Neuronal stem cell (in vitro differentiated cells): ENCODE results near the gene CCNYL1. TPM values are rescaled to one million over a fixed set of nuclear protein-coding genes. Genes with fewer than 3 reads are reported as not detected.

ENCODE experiments used
- DNase-seq: peaks from one replicate; pipeline ENCODE4 v3.0.0-alpha.2; 2013; ENCODE audit warnings: low spot score
- H2AFZ ChIP-seq: one replicate; pipeline ENCODE4 v1.6.1; 2013; ENCODE audit warnings: mild to moderate bottlenecking, low read length, inconsistent platforms
- H2AK5ac ChIP-seq: 2 replicates; pipeline ENCODE4 v1.6.1; 2013; ENCODE audit warnings: low read depth, mild to moderate bottlenecking, inconsistent platforms, low read length, moderate library complexity, mixed read lengths
- H2BK120ac ChIP-seq: 2 replicates; pipeline ENCODE4 v1.6.1; 2013; ENCODE audit warnings: low read depth, mild to moderate bottlenecking, inconsistent platforms, low read length, moderate library complexity, mixed read lengths
- H2BK12ac ChIP-seq: one replicate; pipeline ENCODE4 v1.6.1; 2013; ENCODE audit warnings: low read length, inconsistent platforms
- H2BK15ac ChIP-seq: 2 replicates; pipeline ENCODE4 v1.6.1; 2013; ENCODE audit warnings: mild to moderate bottlenecking, low read length, inconsistent platforms, mixed read lengths
- H2BK5ac ChIP-seq: one replicate; pipeline ENCODE4 v1.6.1; 2013; ENCODE audit warnings: inconsistent platforms, mild to moderate bottlenecking, low read length, moderate library complexity
- H3K14ac ChIP-seq: one replicate; pipeline ENCODE4 v1.6.1; 2013; ENCODE audit warnings: low read length, inconsistent platforms
- H3K18ac ChIP-seq: 2 replicates; pipeline ENCODE4 v1.6.1; 2013; ENCODE audit warnings: low read length, inconsistent platforms
- H3K23ac ChIP-seq: 2 replicates; pipeline ENCODE4 v1.6.1; 2013; ENCODE audit warnings: low read depth, mild to moderate bottlenecking, mixed read lengths, low read length, inconsistent platforms; ENCODE audit not compliant: poor library complexity
- H3K27ac ChIP-seq: replicated peaks from 3 replicates; pipeline ENCODE4 v1.5.1; 2013; ENCODE audit warnings: low read length, inconsistent platforms
- H3K27me3 ChIP-seq, 3 experiments: 2 replicates each; pipeline ENCODE4 v1.6.1; 2013; ENCODE audit warnings: low read length in 3 of 3, mild to moderate bottlenecking in 2 of 3, inconsistent platforms in 1 of 3, low read depth in 1 of 3, mixed read lengths in 1 of 3, moderate library complexity in 1 of 3; ENCODE audit not compliant: control insufficient read depth in 3 of 3, insufficient read depth in 3 of 3
- H3K36me3 ChIP-seq, 2 donors: replicated peaks in 1 of 2; 2 replicates each; pipeline ENCODE4 v1.6.1; 2013; ENCODE audit warnings: low read length in 2 of 2; ENCODE audit not compliant: control insufficient read depth in 2 of 2, insufficient read depth in 2 of 2
- H3K4ac ChIP-seq: 2 replicates; pipeline ENCODE4 v1.6.1; 2013; ENCODE audit warnings: inconsistent platforms, mild to moderate bottlenecking, low read length, moderate library complexity
- H3K4me1 ChIP-seq, 2 donors: 1 replicate in 1 of 2; 2 replicates in 1 of 2; pipeline ENCODE4 v1.6.1; 2013; ENCODE audit warnings: low read length in 2 of 2, low read depth in 1 of 2; ENCODE audit not compliant: control insufficient read depth in 2 of 2, insufficient read depth in 1 of 2
- H3K4me2 ChIP-seq: one replicate; pipeline ENCODE4 v1.6.1; 2013; ENCODE audit warnings: mild to moderate bottlenecking, low read length, inconsistent platforms; ENCODE audit not compliant: insufficient read depth, poor library complexity, severe bottlenecking
- H3K4me3 ChIP-seq, 2 donors: 2 replicates each; pipeline ENCODE4 v1.5.1; 2013; ENCODE audit warnings: low read length in 2 of 2, mild to moderate bottlenecking in 2 of 2, inconsistent platforms in 1 of 2, moderate library complexity in 1 of 2
- H3K79me1 ChIP-seq: one replicate; pipeline ENCODE4 v1.6.1; 2013; ENCODE audit warnings: low read depth, mild to moderate bottlenecking, inconsistent platforms, low read length, moderate library complexity
- H3K9ac ChIP-seq: one replicate; pipeline ENCODE4 v1.6.1; 2013; ENCODE audit warnings: mild to moderate bottlenecking, low read depth, low read length, inconsistent platforms; ENCODE audit not compliant: poor library complexity
- H3K9me3 ChIP-seq, 2 donors: replicated peaks in 1 of 2; 2 replicates each; pipeline versions ENCODE3 to v1.6.1; 2013; ENCODE audit warnings: low read length in 2 of 2, mild to moderate bottlenecking in 2 of 2, inconsistent platforms in 1 of 2, low read depth in 1 of 2, mixed read lengths in 1 of 2, moderate library complexity in 1 of 2; ENCODE audit not compliant: control insufficient read depth in 2 of 2, insufficient read depth in 1 of 2
- H4K8ac ChIP-seq: one replicate; pipeline ENCODE4 v1.6.1; 2013; ENCODE audit warnings: low read depth, mild to moderate bottlenecking, inconsistent platforms, low read length, moderate library complexity
- H4K91ac ChIP-seq: one replicate; pipeline ENCODE4 v1.6.1; 2013; ENCODE audit warnings: low read length, low read depth, mild to moderate bottlenecking, inconsistent platforms; ENCODE audit not compliant: poor library complexity
- WGBS, 2 donors: extraction: QIAGEN DNeasy Blood & Tissue Kit; methylation state at CpG; one replicate each; pipeline ENCODE4 v1.1.7; 2013; ENCODE audit warnings: missing lambda C conversion rate in 2 of 2, mixed read lengths in 1 of 2; ENCODE audit not compliant: insufficient read length in 2 of 2, insufficient replicate concordance in 1 of 2; ENCODE audit errors: extremely low coverage in 2 of 2; 5-methylcytosine and 5-hydroxymethylcytosine counted together
- polyA plus RNA-seq, 2 experiments: library from polyadenylated mRNA; stranded (reverse); fragments of 200-250 nt; gene quantifications; one replicate each; pipeline ENCODE4 v1.2.3, GENCODE V29; 2013

The CCNYL1 gene
- 24.1 TPM for polyA plus RNA-seq (2013, experiment 1 of 2)
- polyA plus RNA-seq (2013, experiment 2 of 2), result 23.5 TPM

- Histone ChIP-seq H2BK5ac (peak within 1 kb of the TSS; percentile 90), H2BK15ac (peak within 1 kb of the TSS; percentile 67), H3K23ac (peak within 1 kb of the TSS; percentile 73), H2AK5ac (peak within 1 kb of the TSS; percentile 96), H3K4me3 (peak within 1 kb of the TSS; percentile 91 to 100), H2BK12ac (peak within 1 kb of the TSS; percentile 58), H3K27ac (peak within 1 kb of the TSS; percentile 88), H3K9me3 (no peaks in the 10 kb centered on the region), H3K4ac (no peak within 1 kb of the TSS), H3K27me3 (no peaks in the 10 kb centered on the region), H3K18ac (peak within 1 kb of the TSS; percentile 98), H2AFZ (peak within 1 kb of the TSS; percentile 94), H3K4me1 (peaks cover 0 to 4% of the 10 kb centered on the region in 2 donors), H4K91ac (no peak within 1 kb of the TSS), H4K8ac (no peak within 1 kb of the TSS), H3K14ac (peak within 1 kb of the TSS; percentile 89), H3K4me2 (peak within 1 kb of the TSS; percentile 69), H3K36me3 (peaks cover 0 to 4% of the 10 kb centered on the region in 2 donors), H2BK120ac (no peak within 1 kb of the TSS), H3K9ac (peak within 1 kb of the TSS; percentile 98), H3K79me1 (peaks cover 6% of the 10 kb centered on the region)
- DNase-seq, result peak; percentile 98
- no CpG with 5 or more reads among the region's 60 CpGs for WGBS, 2 donors
These were observed at the start of gene CCNYL1 for GRCh38 chr2:207710814-207711740. TSS of gene CCNYL1 (plus strand) at chr2:207711640. CDS start at chr2:207711897, 257 bp downstream.

GRCh38 chr2:207662203-207662602 lies 49.2 kb upstream of the CCNYL1 start:
- H3K23ac ChIP-seq, result no peak overlapping the region
- no peak overlapping the region for H3K18ac ChIP-seq
- H4K8ac ChIP-seq, result no peak overlapping the region
- H2BK5ac ChIP-seq, result no peak overlapping the region
- no peak overlapping the region for H3K4me3 ChIP-seq
- H2BK120ac ChIP-seq, result no peak overlapping the region
- H2BK12ac ChIP-seq, result no peak overlapping the region
- no peak overlapping the region for H3K4ac ChIP-seq
- no peak overlapping the region for H3K9ac ChIP-seq
- no peak overlapping the region for H2AFZ ChIP-seq
- H4K91ac ChIP-seq, result no peak overlapping the region
- no peak overlapping the region for H2AK5ac ChIP-seq
- no peak overlapping the region for H3K14ac ChIP-seq
- no peak for DNase-seq
- H3K27me3 ChIP-seq, result peaks cover 0 to 4% (median 0%) of the 10 kb centered on the region in 3 experiments
- WGBS, 2 donors, result no CpG with 5 or more reads among the region's 2 CpGs
- no peak overlapping the region for H3K4me2 ChIP-seq
- H3K4me1 ChIP-seq, result peaks cover 0 to 3% of the 10 kb centered on the region in 2 donors
- no peaks in the 10 kb centered on the region for H3K9me3 ChIP-seq
- H2BK15ac ChIP-seq, result no peak overlapping the region
- H3K79me1 ChIP-seq, result no peaks in the 10 kb centered on the region
- no peak overlapping the region for H3K27ac ChIP-seq
- H3K36me3 ChIP-seq, result no peaks in the 10 kb centered on the region

GRCh38 chr2:207663870-207664545 lies 47.4 kb upstream of the CCNYL1 start:
- H2AFZ ChIP-seq, result no peak overlapping the region
- no peak overlapping the region for H3K18ac ChIP-seq
- no peak overlapping the region for H3K9ac ChIP-seq
- no peak overlapping the region for H3K23ac ChIP-seq
- H3K36me3 ChIP-seq, result no peaks in the 10 kb centered on the region
- H4K8ac ChIP-seq, result no peak overlapping the region
- H3K4me3 ChIP-seq, result no peak overlapping the region
- no peak overlapping the region for H4K91ac ChIP-seq
- DNase-seq, result no peak
- H2BK12ac ChIP-seq, result no peak overlapping the region
- H3K4me2 ChIP-seq, result no peak overlapping the region
- H2BK15ac ChIP-seq, result no peak overlapping the region
- peaks cover 0 to 3% of the 10 kb centered on the region in 2 donors for H3K4me1 ChIP-seq
- H2BK5ac ChIP-seq, result no peak overlapping the region
- H2AK5ac ChIP-seq, result no peak overlapping the region
- H3K27me3 ChIP-seq, result peaks cover 0 to 4% (median 0%) of the 10 kb centered on the region in 3 experiments
- WGBS, 2 donors, result no CpG with 5 or more reads among the region's 5 CpGs
- no peaks in the 10 kb centered on the region for H3K9me3 ChIP-seq
- no peak overlapping the region for H2BK120ac ChIP-seq
- H3K14ac ChIP-seq, result no peak overlapping the region
- no peak overlapping the region for H3K27ac ChIP-seq
- no peaks in the 10 kb centered on the region for H3K79me1 ChIP-seq
- no peak overlapping the region for H3K4ac ChIP-seq

GRCh38 chr2:207670887-207671286 lies 40.6 kb upstream of the CCNYL1 start:
- DNase-seq, result no peak
- no peaks in the 10 kb centered on the region for H3K4me1 ChIP-seq
- no peak overlapping the region for H3K4me3 ChIP-seq
- no peak overlapping the region for H3K4ac ChIP-seq
- H3K79me1 ChIP-seq, result no peaks in the 10 kb centered on the region
- no peak overlapping the region for H2AK5ac ChIP-seq
- H2BK5ac ChIP-seq, result no peak overlapping the region
- H3K36me3 ChIP-seq, result no peaks in the 10 kb centered on the region
- H3K4me2 ChIP-seq, result no peak overlapping the region
- no peak overlapping the region for H2BK120ac ChIP-seq
- peak overlapping the region; percentile 32 for H2AFZ ChIP-seq
- no peak overlapping the region for H3K18ac ChIP-seq
- no peak overlapping the region for H3K27ac ChIP-seq
- no peak overlapping the region for H3K14ac ChIP-seq
- WGBS, 2 donors, result no CpG with 5 or more reads among the region's 6 CpGs
- H3K23ac ChIP-seq, result no peak overlapping the region
- no peak overlapping the region for H3K9ac ChIP-seq
- no peaks in the 10 kb centered on the region for H3K9me3 ChIP-seq
- no peak overlapping the region for H4K8ac ChIP-seq
- H2BK15ac ChIP-seq, result no peak overlapping the region
- no peak overlapping the region for H4K91ac ChIP-seq
- no peak overlapping the region for H2BK12ac ChIP-seq
- no peaks in the 10 kb centered on the region for H3K27me3 ChIP-seq
